HG03039 (cell line): ENCODE results near the gene GABPB2.

Source experiments
- ATAC-seq: cut with Tn5 transposase; IDR thresholded peaks from one replicate; pipeline ENCODE4 v1.9.1; 2021; ENCODE audit warnings: mild to moderate bottlenecking, moderate library complexity; ENCODE audit not compliant: unreplicated experiment

The GABPB2 gene

DNA sequence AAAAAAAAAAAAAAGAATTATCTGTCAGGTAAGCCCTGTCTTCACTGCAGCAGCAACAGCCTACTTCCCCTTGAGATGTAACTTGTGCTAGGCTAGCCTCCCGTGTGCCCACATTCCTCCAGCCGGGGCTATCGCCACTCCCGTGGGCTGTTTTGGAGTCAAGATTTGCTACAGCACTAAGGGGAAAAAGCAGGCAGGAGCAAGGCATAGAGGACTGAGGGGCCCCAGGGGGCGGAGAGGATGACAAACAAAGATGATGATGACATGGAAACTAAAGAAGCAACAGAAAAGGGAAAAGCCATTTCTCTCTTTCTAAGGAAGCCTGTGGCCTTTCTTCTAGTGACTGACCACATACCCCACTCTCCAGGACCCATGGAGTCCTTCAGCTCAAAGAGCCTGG lies 87.8 kb downstream of the GABPB2 start:
- no peak for ATAC-seq

DNA sequence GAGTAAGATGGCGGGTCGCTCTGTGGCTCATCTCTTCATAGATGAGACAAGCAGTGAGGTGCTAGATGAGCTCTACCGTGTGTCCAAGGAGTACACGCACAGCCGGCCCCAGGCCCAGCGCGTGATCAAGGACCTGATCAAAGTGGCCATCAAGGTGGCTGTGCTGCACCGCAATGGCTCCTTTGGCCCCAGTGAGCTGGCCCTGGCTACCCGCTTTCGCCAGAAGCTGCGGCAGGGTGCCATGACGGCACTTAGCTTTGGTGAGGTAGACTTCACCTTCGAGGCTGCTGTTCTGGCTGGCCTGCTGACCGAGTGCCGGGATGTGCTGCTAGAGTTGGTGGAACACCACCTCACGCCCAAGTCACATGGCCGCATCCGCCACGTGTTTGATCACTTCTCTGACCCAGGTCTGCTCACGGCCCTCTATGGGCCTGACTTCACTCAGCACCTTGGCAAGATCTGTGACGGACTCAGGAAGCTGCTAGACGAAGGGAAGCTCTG lies 88.2 kb downstream of the GABPB2 start:
- no peak for ATAC-seq

DNA sequence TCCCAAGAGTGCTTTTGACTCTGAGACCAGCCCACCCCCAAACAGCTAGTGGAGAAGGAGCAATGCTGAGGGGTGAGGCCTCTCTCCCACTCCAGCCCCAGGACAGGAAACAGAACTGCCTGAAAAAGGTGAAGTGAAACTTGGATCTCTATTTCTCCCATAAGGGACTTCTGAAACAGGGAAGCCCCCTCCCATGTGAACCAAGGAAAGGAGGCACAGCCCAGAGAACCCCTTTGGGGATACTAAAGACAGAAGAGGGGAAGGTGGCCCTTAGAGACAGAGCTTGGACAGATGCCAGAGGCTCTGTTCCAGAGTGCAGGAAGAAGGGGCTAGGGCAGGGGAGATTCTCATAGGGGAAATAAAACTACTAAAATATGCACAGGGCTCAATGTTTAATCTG lies 88.8 kb downstream of the GABPB2 start:
- ATAC-seq = no peak

DNA sequence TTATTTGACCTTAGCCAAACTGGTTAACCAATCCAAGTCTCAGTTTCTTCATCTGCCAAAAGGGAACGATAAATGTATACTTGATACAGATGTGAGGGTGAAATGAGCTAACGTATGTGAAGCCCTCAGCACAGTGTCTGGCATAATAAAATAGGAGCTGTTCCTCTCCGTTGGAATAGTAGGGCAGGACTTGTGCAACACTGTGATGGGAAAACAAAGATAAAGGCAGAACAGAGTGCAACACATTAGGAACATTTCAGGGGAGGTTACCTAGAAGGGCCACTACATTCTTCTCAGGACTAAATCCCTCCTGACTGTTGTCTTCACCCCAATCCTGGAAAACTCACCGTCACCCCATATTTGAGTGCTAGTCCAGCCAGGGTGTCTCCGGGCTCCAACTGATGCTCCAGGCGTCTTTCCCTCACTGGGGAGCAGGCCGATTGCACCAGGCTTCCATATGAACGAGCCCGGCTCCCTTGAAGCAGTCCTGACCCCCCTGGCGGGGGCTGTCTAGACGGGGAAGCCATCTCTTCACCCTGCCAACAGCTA lies 94.2 kb downstream of the GABPB2 start:
- ATAC-seq = no peak

DNA sequence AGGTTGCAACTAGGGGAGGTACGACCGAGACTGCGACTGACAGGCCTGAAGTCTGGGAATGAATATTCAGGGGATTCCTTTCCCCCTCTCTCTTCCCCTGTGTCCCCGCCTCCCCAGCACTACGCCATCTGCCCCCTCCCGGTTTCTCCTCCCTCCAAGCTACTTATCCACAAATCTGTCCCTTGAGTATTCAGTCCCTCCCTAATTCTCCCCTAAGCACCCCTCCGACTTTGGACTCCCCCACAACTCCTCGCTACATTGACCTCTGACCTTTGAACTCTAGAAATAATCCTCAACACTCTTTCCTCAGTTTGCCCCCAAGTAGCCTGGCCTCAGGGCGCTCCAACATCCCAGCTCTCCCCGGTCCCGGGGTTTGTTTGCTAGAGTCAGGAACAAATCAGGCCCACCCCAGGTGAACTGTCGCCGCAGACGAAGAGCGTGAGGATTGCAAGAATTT lies 94.7 kb downstream of the GABPB2 start:
- ATAC-seq = peak; percentile 8

DNA sequence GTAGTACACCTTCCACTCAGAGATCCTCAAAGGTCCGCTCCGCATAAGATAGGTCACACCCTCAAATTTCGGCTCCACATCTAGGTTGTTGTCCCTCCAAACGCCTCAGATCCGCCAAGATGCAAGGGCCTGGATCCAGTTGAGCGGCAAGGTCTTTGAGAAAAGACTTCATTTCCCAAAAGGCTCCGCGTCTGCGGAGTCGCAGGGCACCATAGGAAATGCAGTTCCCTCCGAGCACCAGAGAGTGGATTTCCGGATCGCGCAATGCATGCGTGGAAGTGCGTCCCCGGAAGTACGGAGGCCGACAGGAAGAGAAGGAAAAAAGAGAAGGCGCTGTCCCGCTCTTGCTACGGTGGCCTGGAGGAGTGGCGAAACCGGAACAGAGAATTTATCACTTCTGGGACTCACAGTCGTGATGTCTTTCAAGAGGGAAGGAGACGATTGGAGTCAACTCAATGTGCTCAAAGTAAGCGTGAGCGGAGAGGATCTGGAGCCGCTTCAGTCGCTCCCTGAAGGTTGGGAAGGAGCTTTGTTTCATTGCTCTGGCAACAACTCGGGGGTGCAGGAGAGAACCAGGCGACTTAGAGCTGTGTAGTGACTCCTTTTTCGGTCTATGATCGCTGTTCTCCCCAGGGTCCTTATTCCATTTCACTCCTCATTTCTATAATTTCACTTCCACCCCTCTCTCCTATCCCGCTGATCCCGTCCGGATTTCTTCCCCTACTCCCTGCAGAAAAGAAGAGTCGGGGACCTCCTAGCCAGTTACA lies 95.4 kb downstream of the GABPB2 start, which contains the start of the genes LYSMD1 and SCNM1:
LYSMD1 (minus strand) TSS at position 165 of the 767 bp plus-strand sequence. CDS start 644 bp downstream, outside the sequence.
SCNM1 (plus strand) TSS at position 407 of the 767 bp plus-strand sequence; CDS start at position 416, 9 bp downstream.
- ATAC-seq = peak; percentile 85

DNA sequence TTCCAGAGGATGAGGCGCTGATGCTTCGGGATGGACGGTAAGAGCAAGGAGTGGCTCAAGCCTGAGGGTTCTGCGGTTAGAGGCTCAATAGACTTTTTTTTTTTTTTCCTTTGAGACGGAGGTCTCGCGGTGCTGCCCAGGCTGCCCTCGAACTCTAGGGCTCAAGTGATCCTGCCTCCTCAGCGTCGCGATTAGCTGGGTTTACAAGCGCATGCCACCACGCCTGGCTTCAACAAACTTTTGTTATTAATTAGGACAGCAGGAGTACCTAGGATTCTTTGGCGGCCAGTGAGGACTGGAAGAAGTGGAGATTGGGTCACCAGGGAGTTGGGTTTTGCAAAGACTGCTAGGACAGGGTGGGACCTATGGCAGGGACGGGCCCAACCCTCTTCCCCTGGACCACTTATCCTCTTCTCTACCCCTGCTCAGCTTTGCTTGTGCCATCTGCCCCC lies 96.0 kb downstream of the GABPB2 start:
- no peak for ATAC-seq

DNA sequence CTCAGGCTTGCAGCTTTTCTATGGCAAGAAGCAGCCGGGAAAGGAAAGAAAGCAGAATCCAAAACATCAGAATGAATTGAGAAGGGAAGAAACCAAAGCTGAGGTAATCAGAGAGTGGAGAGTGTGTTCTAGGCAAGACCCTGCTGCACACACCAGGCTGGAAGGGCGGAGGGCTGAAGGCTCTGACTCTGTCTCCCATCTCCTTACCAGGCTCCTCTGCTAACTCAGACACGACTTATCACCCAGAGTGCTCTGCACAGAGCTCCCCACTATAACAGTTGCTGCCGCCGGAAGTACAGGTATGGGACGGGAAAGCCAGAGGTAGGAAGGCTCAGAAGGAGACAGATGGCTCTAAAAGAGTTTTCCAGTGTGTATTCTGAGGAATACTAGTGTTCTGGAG lies 96.6 kb downstream of the GABPB2 start:
- ATAC-seq = no peak

DNA sequence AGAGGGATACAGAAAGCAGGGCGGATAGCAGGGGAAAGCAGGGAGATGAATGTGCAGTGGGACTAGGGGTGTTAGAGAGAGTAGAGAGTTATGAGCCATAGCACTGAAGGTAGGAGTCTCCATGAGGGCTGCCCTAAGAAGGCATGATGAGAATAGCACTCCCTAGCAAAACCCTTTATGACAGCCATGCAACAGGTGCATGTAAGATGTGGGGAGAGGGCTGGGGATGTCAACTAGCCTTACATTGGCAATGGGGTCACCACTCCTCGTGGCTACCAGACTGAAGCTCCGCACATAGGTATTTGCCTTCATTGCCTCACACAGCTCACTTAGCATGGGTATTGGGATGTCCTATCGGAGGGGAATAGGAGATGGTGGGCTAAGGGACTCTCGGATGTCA lies 100.6 kb downstream of the GABPB2 start:
- ATAC-seq = no peak
